NB4 (cell line): ENCODE results near the gene NRM.

ENCODE experiments used
- DNase-seq: peaks from one replicate; pipeline ENCODE4 v3.0.0; 2010; ENCODE audit warnings: low read depth
- H3K4me3 ChIP-seq: one replicate; pipeline ENCODE4 v1.5.1; 2011; ENCODE audit warnings: mild to moderate bottlenecking, low read depth, low read length, moderate library complexity
- MAX ChIP-seq: IDR thresholded peaks from 2 replicates; pipeline ENCODE4 v1.6.1; 2011; ENCODE audit warnings: low read depth, low read length
- MYC ChIP-seq: IDR thresholded peaks from 2 replicates; pipeline ENCODE4 v1.6.1; 2011; ENCODE audit warnings: low read depth, low read length
- POLR2A ChIP-seq: IDR thresholded peaks from 2 replicates; pipeline ENCODE4 v1.6.1; 2011; ENCODE audit warnings: mild to moderate bottlenecking; ENCODE audit not compliant: insufficient read length; ENCODE audit errors: extremely low read depth
- TF ChIP-seq, protein P1 (sequence below): IDR thresholded peaks from one replicate; pipeline ENCODE4 v1.5.1; 2012; ENCODE audit warnings: low read depth, low read length

The NRM gene

GRCh38 chr6:30651143-30651542, 39.6 kb downstream of the NRM start:
- TF ChIP-seq, protein P1, sequence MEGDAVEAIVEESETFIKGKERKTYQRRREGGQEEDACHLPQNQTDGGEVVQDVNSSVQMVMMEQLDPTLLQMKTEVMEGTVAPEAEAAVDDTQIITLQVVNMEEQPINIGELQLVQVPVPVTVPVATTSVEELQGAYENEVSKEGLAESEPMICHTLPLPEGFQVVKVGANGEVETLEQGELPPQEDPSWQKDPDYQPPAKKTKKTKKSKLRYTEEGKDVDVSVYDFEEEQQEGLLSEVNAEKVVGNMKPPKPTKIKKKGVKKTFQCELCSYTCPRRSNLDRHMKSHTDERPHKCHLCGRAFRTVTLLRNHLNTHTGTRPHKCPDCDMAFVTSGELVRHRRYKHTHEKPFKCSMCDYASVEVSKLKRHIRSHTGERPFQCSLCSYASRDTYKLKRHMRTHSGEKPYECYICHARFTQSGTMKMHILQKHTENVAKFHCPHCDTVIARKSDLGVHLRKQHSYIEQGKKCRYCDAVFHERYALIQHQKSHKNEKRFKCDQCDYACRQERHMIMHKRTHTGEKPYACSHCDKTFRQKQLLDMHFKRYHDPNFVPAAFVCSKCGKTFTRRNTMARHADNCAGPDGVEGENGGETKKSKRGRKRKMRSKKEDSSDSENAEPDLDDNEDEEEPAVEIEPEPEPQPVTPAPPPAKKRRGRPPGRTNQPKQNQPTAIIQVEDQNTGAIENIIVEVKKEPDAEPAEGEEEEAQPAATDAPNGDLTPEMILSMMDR, result no peak
- TF ChIP-seq POLR2A, result no peak
- no peak for DNase-seq
- H3K4me3 ChIP-seq, result no peak overlapping the region

DNA sequence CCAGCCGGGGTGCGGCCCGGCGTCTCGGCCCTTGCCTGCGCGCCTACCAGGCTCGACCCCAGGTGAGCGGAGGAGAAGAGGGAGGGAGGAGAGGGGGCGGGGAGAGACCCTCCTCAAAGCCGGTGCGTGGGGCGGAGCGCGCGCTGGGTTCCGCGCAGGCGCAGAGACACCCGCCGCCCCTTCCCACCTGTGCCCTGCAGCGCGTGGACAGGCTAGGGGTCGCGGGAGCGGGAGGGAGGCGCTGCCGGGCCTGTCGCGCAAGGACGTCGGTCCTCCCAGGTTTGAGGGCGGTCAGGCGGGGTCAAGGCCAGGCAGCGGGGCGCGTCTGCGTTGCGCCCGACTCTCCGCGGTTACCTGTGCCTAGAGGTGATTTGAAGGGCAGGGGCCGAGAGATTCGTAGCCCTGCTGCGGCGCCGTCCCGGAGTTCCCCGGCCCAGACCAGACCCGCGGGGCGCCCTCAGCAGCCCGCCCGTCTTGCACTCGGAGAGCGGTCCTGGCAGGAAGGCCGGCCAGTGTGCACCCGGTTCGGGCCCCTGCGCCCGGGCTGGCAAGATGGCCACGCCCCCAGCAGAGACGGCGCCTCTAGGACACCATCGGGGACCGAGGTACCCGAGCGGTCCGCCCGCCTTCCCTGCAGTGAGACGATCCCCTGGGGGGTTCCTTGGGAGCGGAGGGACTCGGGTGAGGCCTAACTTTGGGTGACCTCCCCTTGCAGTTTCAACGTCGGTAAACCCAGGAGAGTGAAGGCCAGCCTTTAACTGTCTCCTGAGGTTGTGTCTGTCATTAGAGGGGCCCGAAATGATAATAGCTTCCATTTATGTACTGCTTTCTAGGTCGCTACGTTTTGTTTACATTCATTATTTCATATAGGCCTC, 43.3 kb downstream of the NRM start:
- peak overlapping the region; percentile 78 for H3K4me3 ChIP-seq
- TF ChIP-seq POLR2A (peak; percentile 70), MAX (peak; percentile 38; the same call in 1 of the 2 replicates), MYC (peak; percentile 34)
- TF ChIP-seq, protein P1, result no peak
- peak; percentile 92 for DNase-seq

GRCh38 chr6:30646450-30647241, 44.1 kb downstream of the NRM start, which contains the start of gene C6orf136:
Gene C6orf136 (plus strand): TSS chr6:30647133. CDS start chr6:30647232, 99 bp downstream.
- TF ChIP-seq, protein P1, result no peak
- peak; percentile 29; the same call in 1 of the 2 replicates for TF ChIP-seq MAX
- no peak for TF ChIP-seq MYC
- TF ChIP-seq POLR2A, result no peak
- DNase-seq, result peak; percentile 96
- H3K4me3 ChIP-seq, result peak within 1 kb of the TSS; percentile 78

DNA sequence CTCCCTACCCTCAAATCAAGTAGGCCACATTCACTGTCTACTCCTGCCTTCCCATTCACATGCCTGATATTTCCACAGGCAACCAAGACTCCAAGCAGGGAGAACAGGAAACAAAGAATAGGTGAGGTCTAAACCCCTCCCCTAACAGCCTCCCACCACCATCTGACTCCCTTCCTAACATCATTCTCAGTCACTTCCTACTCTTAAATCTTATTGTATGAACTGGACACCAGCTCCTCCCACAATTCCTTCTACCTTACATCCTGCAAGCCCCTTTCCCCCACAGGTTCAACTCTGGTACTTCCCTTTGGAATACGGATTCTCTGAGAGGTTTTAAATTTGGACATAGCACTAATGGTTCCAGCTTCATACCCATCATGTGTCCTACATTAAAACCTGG, 44.8 kb downstream of the NRM start:
- no peak for DNase-seq
- TF ChIP-seq, protein P1, result no peak
- no peak for TF ChIP-seq POLR2A
- no peak for TF ChIP-seq MAX
- no peak for TF ChIP-seq MYC
- peak overlapping the region; percentile 60 for H3K4me3 ChIP-seq

DNA sequence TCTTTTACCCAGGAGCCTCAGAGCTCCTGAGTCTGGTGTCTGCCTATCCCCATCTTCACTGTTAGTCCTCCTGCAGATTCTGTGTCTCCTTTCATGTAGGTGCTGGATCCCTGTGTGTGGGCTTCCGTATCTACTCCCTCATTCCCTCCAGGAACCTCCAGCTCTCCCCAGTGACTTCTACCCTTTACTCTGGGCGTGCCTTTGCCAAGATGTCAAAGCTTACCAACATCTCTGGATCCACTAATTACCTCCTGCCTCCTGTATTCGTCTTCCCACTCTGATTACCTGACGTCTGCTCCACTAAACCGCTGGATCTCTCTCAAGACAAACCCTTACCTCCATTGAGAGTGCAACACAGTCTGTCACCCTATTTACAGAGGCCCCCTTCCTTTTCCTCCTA, 46.0 kb downstream of the NRM start:
- DNase-seq, result no peak
- no peak overlapping the region for H3K4me3 ChIP-seq
- TF ChIP-seq, protein P1, result no peak
- TF ChIP-seq MYC (no peak), POLR2A (no peak), MAX (no peak)
